Measurements from ENCODE around the gene MEI1.
"Not testable (repeated sequence)": the region's sequence is repeated elsewhere in the genome, so short reads cannot be mapped to it uniquely, and the experiment has no call there.

MEI1 gene

GRCh38 chr22:41699264-41700107 lies at the start of gene MEI1:
Gene MEI1 (plus strand): TSS chr22:41699503. CDS start chr22:41699539, 36 bp downstream.
- peak; percentile 92 for DNase-seq (ENCODE audit: low read depth, low spot score)

DNA sequence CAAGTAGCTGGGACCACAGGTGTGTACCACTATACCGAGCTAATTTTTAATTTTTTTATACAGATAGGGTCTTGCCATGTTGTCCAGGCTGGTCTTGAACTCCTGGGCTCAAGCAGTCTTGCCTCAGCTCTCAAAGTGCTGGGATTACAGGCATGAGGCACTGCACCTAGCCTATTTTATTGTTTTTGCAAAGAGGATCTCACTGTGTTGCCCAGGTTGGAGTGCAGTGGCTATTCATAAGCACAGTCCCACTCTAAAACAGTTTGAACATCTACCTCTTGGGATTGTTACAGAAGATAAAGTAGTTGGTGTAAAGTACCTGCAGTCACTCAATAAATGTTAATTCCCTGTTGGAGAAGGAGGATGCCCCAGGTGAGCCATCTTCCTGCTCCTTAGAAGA lies 49.1 kb upstream of the MEI1 start:
- no peak for DNase-seq (ENCODE audit: low read depth, low spot score)

DNA sequence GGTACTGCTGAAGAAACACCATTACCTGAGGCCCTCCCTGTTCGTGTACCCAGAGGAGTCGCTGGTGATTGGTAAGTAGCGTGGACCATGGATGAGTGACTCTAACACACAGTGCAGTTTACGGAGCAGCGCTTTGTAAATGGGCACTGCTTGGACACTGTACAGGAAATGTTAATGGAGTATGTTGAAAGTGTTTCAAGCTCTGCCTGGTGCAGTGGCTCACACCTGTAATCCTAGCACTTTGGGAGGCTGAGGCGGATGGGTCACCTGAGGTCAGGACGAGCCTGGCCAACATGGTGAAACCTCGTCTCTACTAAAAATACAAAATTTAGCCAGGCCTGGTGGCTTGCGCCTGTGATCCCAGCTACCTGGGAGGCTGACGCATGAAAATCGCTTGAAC lies 48.5 kb upstream of the MEI1 start:
- DNase-seq (ENCODE audit: low read depth, low spot score) = no peak

DNA sequence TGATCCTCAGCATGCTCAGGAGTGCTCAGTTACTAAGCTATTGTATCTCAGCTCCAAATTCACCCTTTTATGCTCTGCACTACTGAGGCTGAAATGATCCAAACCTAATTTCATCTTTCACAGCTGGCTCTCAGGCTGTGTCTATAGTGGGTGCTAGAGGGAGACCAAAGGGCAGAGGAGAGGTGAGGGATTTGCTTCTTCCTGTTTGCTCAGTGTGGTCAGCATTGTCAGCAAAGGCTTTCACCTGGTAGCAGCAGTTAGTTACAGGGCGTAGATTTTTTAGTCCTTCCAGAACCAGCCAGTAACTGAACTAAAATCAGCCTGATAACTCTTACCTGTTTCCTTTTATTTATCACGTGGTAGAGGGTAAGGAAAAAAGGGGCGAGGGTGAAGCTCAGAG lies 45.0 kb upstream of the MEI1 start:
- no peak for DNase-seq (ENCODE audit: low read depth, low spot score)

DNA sequence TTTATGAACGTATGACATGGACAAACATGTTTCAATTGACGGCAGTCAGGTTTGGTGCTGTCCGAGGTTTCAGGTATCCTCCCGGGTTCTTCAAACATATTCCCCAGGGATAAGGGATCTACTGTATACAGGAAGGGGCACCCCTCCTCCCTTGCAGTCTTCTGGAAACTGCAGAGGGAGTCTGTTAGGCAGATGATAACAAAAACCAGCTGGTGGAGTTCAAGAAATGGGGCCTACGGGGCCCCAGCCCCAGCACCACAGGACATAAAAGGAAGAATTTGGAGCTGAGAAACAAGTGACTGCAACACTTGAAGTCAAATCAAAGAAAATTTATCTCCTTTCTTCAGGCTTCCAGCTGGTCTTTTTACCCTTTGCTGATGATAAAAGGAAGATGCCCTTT lies 42.7 kb upstream of the MEI1 start:
- DNase-seq (ENCODE audit: low read depth, low spot score) = no peak

DNA sequence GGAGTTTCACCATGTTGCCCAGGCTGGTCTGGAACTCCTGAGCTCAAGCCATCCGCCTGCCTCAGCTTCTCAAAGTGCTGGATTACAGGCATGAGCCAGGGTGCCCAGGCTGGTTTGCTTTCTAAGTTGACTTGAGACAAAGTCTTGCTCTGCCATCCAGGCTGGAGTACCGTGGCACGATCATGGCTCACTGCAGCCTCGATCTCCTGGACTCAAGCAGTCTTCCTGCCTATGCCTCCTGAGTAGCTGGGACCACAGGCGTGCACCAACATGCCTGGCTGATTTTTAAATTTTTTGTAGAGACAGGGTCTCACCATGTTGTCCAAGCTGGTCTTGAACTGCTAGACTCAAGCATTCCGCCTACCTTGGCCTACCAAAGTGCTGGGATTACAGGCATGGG lies 41.6 kb upstream of the MEI1 start:
- no peak for DNase-seq (ENCODE audit: low read depth, low spot score)

GRCh38 chr22:41658869-41659268 lies 40.4 kb upstream of the MEI1 start:
- DNase-seq (ENCODE audit: low read depth, low spot score) = no peak

- DNase-seq (ENCODE audit: low read depth, low spot score) = no peak
These were observed 39.4 kb upstream of the MEI1 start for GRCh38 chr22:41659941-41660340.

DNA sequence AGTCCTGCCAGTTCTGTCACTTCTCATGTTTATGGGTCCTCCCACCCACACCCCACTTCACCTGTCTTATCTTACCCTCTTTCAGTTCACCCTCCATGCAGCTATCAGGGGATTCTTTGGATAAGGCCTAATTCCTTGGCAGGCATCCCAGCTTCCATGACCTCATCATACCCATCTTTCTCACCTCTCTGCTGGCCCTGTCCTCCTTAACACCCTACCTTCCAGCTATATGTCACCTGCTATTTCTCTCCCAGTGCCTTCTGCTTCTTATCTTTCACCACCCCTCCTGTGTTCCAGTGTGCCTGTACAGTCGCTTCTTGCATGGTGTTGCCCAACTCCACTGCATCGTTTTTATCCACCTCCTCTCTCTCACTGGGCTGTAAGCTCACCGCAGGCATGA lies 38.9 kb upstream of the MEI1 start:
- no peak for DNase-seq (ENCODE audit: low read depth, low spot score)

GRCh38 chr22:41661088-41661487 lies 38.2 kb upstream of the MEI1 start:
- DNase-seq (ENCODE audit: low read depth, low spot score) = no peak

DNA sequence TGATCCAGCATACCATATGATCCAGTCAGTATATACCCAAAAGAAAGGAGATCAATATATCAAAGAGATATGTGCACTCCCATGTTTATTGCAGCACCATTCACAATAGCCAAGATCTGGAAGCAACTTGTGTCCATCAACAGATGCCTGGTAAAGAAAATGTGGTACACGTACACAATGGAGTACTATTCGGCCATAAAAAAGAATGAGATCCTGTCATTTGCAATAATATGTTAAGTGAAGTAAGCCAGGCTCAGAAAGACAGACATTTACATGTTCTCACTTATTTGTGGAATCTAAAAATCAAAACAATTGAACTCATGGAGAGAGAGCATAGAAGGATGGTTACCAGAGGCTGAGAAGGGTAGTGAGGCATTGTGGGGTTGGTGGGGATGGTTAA lies 37.6 kb upstream of the MEI1 start:
- no peak for DNase-seq (ENCODE audit: low read depth, low spot score)

GRCh38 chr22:41663594-41663993 lies 35.7 kb upstream of the MEI1 start:
- DNase-seq (ENCODE audit: low read depth, low spot score) = not testable (repeated sequence)

GRCh38 chr22:41664490-41664889 lies 34.8 kb upstream of the MEI1 start:
- peak; percentile 40 for DNase-seq (ENCODE audit: low read depth, low spot score)

- DNase-seq (ENCODE audit: low read depth, low spot score) = no peak
These were observed 34.4 kb upstream of the MEI1 start for GRCh38 chr22:41664951-41665350.

DNA sequence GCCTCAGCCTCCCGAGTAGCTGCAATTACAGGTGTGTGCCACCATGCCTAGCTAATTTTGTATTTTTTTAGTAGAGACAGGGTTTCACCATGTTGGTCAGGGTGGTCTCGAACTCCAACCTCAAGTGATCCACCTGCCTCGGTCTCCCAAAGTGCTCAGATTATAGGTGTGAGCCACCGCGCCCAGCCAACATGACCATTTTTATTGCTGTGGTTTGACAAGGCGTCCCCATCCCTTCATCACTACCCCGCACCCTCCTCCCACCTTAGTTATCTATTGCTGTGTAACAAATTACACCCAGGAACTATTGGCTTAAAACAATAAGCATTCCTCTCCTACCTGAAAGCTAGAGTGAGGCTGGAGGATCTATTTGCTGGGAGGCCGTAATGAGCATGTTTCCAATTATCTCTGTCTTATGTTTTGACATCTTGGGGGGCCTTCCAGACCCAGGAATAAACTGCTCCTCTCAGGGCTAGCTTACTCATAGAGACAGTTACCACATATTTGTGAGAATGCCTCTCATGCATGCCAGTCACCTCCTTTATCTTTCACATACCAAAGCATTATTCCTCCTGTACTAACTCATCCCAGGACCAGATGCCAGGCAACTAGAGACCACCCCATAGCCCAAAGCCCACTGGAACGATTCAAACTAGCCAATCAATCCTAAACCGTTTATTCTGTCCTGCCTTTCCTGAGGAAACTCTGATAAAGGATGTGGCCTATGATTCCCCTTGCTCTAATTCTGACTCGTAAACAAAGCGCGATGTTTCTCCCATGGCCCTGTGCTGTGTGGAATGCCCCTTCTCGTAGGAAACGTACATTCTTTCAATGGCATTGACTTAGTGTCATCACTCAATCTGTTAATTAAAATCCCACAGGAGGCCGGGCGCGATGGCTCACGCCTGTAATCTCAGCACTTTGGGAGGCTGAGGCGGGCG lies 30.1 kb upstream of the MEI1 start:
- DNase-seq (ENCODE audit: low read depth, low spot score) = peak; percentile 18

DNA sequence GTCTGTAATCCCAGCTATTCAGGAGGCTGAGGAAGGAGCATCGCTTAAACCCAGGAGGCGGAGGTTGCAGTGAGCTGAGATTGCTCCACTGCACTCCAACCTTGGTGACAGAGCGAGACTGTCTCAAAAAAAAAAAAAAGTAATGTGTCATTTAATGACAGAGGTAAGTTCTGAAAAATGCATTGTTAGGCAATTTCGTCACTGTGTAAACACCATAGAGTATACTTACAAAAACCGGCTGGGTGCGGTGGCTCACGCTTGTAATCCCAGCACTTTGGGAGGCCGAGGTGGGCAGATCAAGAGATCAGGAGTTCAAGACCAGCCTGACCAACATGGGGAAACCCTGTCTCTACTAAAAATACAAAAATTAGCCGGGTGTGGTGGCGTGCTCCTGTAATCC lies 27.2 kb upstream of the MEI1 start:
- not testable (repeated sequence) for DNase-seq (ENCODE audit: low read depth, low spot score)

- DNase-seq (ENCODE audit: low read depth, low spot score) = no peak
These were observed 26.4 kb upstream of the MEI1 start for GRCh38 chr22:41672780-41673509.

- DNase-seq (ENCODE audit: low read depth, low spot score) = no peak
These were observed 24.4 kb upstream of the MEI1 start for GRCh38 chr22:41674846-41675340.

DNA sequence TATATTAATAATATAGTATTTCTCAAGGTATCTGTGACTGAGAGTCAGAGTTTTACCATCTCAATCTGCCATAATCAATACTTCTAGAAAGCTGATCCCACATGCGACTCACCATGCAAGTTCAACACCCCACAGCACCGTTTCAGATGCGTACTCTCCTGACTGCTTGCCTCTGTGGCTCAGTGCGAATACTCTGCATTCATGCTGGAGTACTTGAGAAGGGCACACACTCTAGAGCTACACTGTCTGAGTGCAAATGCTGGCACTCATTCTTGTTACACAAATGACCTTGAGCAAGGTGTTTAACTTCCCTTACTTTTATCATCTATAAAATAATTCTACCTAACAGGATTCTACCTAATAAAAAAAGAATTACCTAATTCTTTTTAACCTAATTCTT lies 23.2 kb upstream of the MEI1 start:
- DNase-seq (ENCODE audit: low read depth, low spot score) = no peak

GRCh38 chr22:41681616-41682015 lies 17.7 kb upstream of the MEI1 start:
- DNase-seq (ENCODE audit: low read depth, low spot score) = no peak

DNA sequence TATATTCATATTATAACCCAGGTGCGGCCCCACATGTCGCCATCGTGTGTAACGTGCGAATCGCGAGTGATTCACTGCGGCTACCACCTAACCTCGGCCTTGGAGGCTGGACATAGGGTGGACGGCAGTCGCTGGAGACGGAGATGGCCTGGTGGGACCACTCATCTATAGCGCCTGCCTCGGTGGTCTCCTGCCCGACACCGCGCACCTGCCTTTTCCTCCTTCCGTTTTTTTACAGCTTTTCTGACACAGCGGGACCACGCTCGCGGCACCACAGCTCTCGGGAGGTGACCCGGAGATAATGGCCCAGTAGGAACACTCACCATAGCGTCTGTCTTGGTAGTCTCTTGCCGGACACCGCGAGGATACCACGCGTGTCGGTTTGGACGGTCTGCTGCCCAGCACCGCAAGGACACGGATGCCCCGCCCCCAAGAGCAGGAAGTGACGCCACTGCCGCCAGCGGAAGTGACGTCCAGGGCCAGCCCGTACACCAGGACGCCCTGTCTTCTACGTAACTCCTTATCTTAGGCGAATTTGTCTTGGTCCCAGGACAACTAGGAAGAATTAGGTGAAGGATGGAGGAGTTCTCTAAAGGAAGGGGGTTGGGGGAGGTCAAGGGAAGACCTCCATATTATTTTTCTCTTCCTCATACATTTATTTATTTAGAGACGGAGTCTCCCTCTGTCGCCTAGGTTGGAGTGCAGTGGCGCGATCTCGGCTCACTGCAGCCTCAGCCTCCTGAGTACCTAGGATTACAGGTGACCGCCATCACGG lies 17.1 kb upstream of the MEI1 start:
- peak; percentile 98 for DNase-seq (ENCODE audit: low read depth, low spot score)
